H9 (cell line): Measurements from ENCODE around the gene APP. TPM values are rescaled to one million over a fixed set of nuclear protein-coding genes. Genes with fewer than 3 reads are reported as not detected.
A peak's percentile ranks its signal among the peaks of the same experiment; 100 is the strongest.

Experiments used
- DNase-seq: peaks from one replicate; pipeline ENCODE4 v3.0.0-alpha.2; 2017
- H2AFZ ChIP-seq: one replicate; pipeline ENCODE4 v1.6.1; 2013; ENCODE audit warnings: mild to moderate bottlenecking, low read length, control low read depth, moderate library complexity
- H2AK5ac ChIP-seq: 2 replicates; pipeline ENCODE4 v1.6.1; 2013; ENCODE audit warnings: low read length, control low read depth, mixed read lengths; ENCODE audit not compliant: insufficient read length
- H2BK120ac ChIP-seq: one replicate; pipeline ENCODE4 v1.6.1; 2013; ENCODE audit warnings: low read depth, mild to moderate bottlenecking, low read length, control low read depth, inconsistent platforms; ENCODE audit not compliant: poor library complexity, severe bottlenecking
- H2BK12ac ChIP-seq: 2 replicates; pipeline ENCODE4 v1.6.1; 2013; ENCODE audit warnings: low read length, control low read depth, mixed read lengths, low read depth; ENCODE audit not compliant: insufficient read length
- H2BK15ac ChIP-seq: 2 replicates; pipeline ENCODE4 v1.6.1; 2013; ENCODE audit warnings: low read depth, low read length, control low read depth
- H2BK20ac ChIP-seq: one replicate; pipeline ENCODE4 v1.6.1; 2013; ENCODE audit warnings: low read depth, mild to moderate bottlenecking, low read length, control low read depth, inconsistent platforms; ENCODE audit not compliant: poor library complexity, severe bottlenecking
- H2BK5ac ChIP-seq: 2 replicates; pipeline ENCODE4 v1.6.1; 2013; ENCODE audit warnings: low read length, control low read depth, mixed read lengths; ENCODE audit not compliant: insufficient read length
- H3K14ac ChIP-seq: 2 replicates; pipeline ENCODE4 v1.6.1; 2013; ENCODE audit warnings: low read length, control low read depth; ENCODE audit not compliant: insufficient read depth
- H3K18ac ChIP-seq: 2 replicates; pipeline ENCODE4 v1.6.1; 2013; ENCODE audit warnings: low read depth, mild to moderate bottlenecking, mixed read lengths, low read length, control low read depth; ENCODE audit not compliant: insufficient read length
- H3K23ac ChIP-seq: 2 replicates; pipeline ENCODE4 v1.6.1; 2013; ENCODE audit warnings: low read length, control low read depth, mixed read lengths, low read depth; ENCODE audit not compliant: insufficient read length
- H3K23me2 ChIP-seq: 2 replicates; pipeline ENCODE4 v1.6.1; 2013; ENCODE audit warnings: low read depth, mild to moderate bottlenecking, mixed read lengths, low read length, control low read depth; ENCODE audit not compliant: insufficient read length, poor library complexity, severe bottlenecking
- H3K27ac ChIP-seq: 2 replicates; pipeline ENCODE4 v1.5.1; 2013; ENCODE audit warnings: low read length, control low read depth, mixed read lengths, low read depth; ENCODE audit not compliant: insufficient read length
- H3K27me3 ChIP-seq: 2 replicates; pipeline ENCODE4 v1.6.1; 2013; ENCODE audit warnings: low read length, control low read depth, inconsistent platforms; ENCODE audit not compliant: insufficient read depth
- H3K4ac ChIP-seq: 2 replicates; pipeline ENCODE4 v1.6.1; 2013; ENCODE audit warnings: low read depth, mild to moderate bottlenecking, control low read depth, inconsistent platforms, low read length, moderate library complexity
- H3K4me1 ChIP-seq: 2 replicates; pipeline ENCODE4 v1.6.1; 2013; ENCODE audit warnings: low read length, control low read depth, inconsistent platforms; ENCODE audit not compliant: insufficient read depth
- H3K4me2 ChIP-seq: 2 replicates; pipeline ENCODE4 v1.6.1; 2013; ENCODE audit warnings: low read length, control low read depth, mixed read lengths; ENCODE audit not compliant: insufficient read length, insufficient read depth
- H3K56ac ChIP-seq: 2 replicates; pipeline ENCODE4 v1.6.1; 2013; ENCODE audit warnings: low read depth, mild to moderate bottlenecking, mixed read lengths, low read length, control low read depth; ENCODE audit not compliant: insufficient read length
- H3K79me1 ChIP-seq: 2 replicates; pipeline ENCODE4 v1.6.1; 2013; ENCODE audit warnings: low read depth, mild to moderate bottlenecking, moderate library complexity, low read length, control low read depth, inconsistent platforms; ENCODE audit not compliant: insufficient read depth, poor library complexity, severe bottlenecking
- H3K79me2 ChIP-seq: 2 replicates; pipeline ENCODE4 v1.6.1; 2013; ENCODE audit warnings: low read length, control low read depth, inconsistent platforms; ENCODE audit not compliant: insufficient read depth
- H3K9ac ChIP-seq: 2 replicates; pipeline ENCODE4 v1.6.1; 2013; ENCODE audit warnings: low read length, control low read depth, mixed read lengths; ENCODE audit not compliant: insufficient read length; ENCODE audit errors: extremely low read depth
- H3K9me3 ChIP-seq: one replicate; pipeline ENCODE4 v1.6.1; 2013; ENCODE audit warnings: low read depth, low read length, inconsistent platforms; ENCODE audit not compliant: control insufficient read depth
- H3T11ph ChIP-seq: one replicate; pipeline ENCODE4 v1.6.1; 2013; ENCODE audit warnings: mild to moderate bottlenecking, low read length, control low read depth, inconsistent platforms
- H4K20me1 ChIP-seq: one replicate; pipeline ENCODE4 v1.6.1; 2013; ENCODE audit not compliant: control insufficient read depth, insufficient read length, insufficient read depth
- H4K5ac ChIP-seq: 2 replicates; pipeline ENCODE4 v1.6.1; 2013; ENCODE audit warnings: low read depth, mild to moderate bottlenecking, mixed read lengths, low read length, control low read depth; ENCODE audit not compliant: insufficient read length
- H4K8ac ChIP-seq: replicated peaks from 2 replicates; pipeline ENCODE4 v1.6.1; 2013; ENCODE audit warnings: low read length, control low read depth, mixed read lengths, low read depth; ENCODE audit not compliant: insufficient read length
- H4K91ac ChIP-seq: 2 replicates; pipeline ENCODE4 v1.6.1; 2013; ENCODE audit warnings: low read depth, mild to moderate bottlenecking, moderate library complexity, mixed read lengths, low read length, control low read depth; ENCODE audit not compliant: insufficient read length
- H3K27ac Mint-ChIP-seq, 3 experiments: 2 replicates in 2 of 3; 3 replicates in 1 of 3; pipeline ENCODE4 v1.8.0; 2020 to 2021; ENCODE audit warnings: mixed read lengths in 3 of 3, mild to moderate bottlenecking in 1 of 3, moderate library complexity in 1 of 3
- H3K27me3 Mint-ChIP-seq: 2 replicates; pipeline ENCODE4 v1.8.0; 2021; ENCODE audit warnings: low read depth, mild to moderate bottlenecking, moderate library complexity, mixed read lengths
- H3K36me3 Mint-ChIP-seq, 3 experiments: 2 replicates in 2 of 3; 3 replicates in 1 of 3; pipeline ENCODE4 v1.8.0; 2020 to 2021; ENCODE audit warnings: low read depth in 3 of 3, mixed read lengths in 3 of 3; ENCODE audit not compliant: insufficient read depth in 1 of 3
- H3K4me1 Mint-ChIP-seq, 2 experiments: 2 replicates each; pipeline ENCODE4 v1.8.0; 2020; ENCODE audit warnings: mixed read lengths in 2 of 2
- H3K4me3 Mint-ChIP-seq, 2 experiments: 2 replicates in 1 of 2; 3 replicates in 1 of 2; pipeline ENCODE4 v1.8.0; 2020 to 2021; ENCODE audit warnings: mild to moderate bottlenecking in 2 of 2, mixed read lengths in 2 of 2, moderate library complexity in 1 of 2
- H3K9me3 Mint-ChIP-seq, 2 experiments: 2 replicates in 1 of 2; 3 replicates in 1 of 2; pipeline ENCODE4 v1.8.0; 2020; ENCODE audit warnings: mild to moderate bottlenecking in 2 of 2, mixed read lengths in 2 of 2, moderate library complexity in 1 of 2
- CTCF ChIP-seq: fragments of 200-600 bp; sonication (generic); conservative IDR thresholded peaks from 3 replicates; pipeline ENCODE4 v1.8.0; 2021; ENCODE audit warnings: antibody characterized with exemption, mild to moderate bottlenecking
- WGBS: extraction: QIAGEN DNeasy Blood & Tissue Kit; methylation state at CpG from one replicate; pipeline ENCODE4 v1.1.7; 2013; ENCODE audit warnings: missing lambda C conversion rate, low lambda C conversion rate, mixed read lengths; ENCODE audit not compliant: insufficient read length; ENCODE audit errors: extremely low coverage; 5-methylcytosine and 5-hydroxymethylcytosine counted together
- total RNA-seq: library from RNA; stranded (reverse); gene quantifications from 2 replicates; pipeline ENCODE4 v1.2.1, GENCODE V29; 2021

APP gene
- total RNA-seq, 1 experiment from 2014 or later: 380 TPM

DNA sequence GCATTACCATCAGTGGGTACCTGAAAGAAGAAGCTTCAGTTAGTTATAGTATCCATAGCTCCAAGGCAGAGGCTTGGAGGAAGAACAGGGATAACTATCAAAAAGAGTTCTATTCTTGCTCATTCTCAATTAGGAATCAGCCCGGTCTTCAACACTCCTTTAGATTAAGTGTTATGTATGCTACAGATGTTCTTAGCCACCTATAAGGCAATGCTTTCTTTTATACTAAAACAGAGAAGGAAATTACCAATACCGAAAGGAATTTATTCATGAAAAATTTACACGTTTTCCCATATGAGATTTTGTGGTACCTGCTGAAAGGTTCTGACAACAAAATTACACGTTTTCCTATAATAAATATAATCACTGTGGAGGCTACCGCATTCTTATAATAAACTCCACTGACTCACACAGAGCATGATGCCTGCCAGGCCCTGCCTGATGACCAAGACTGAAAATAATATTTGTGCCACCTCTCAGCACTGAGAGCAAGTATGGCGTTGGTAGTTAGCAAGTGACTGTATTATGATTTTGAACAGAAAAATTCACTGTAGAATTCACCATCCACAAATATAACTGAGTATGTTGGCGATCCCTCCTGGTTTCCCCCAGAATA, 58.3 kb downstream of the APP start:
- Histone ChIP-seq H3K14ac (no peak overlapping the region), H4K20me1 (no peaks in the 10 kb centered on the region), H3K27ac (no peak overlapping the region), H3K4me2 (no peak overlapping the region), H2BK120ac (no peak overlapping the region), H3K4ac (no peak overlapping the region), H3K79me1 (peaks cover 7% of the 10 kb centered on the region), H4K8ac (no peak overlapping the region), H3K4me1 (peaks cover 21% of the 10 kb centered on the region; the same call in 1 of the 2 replicates), H3K18ac (no peak overlapping the region), H2BK15ac (no peak overlapping the region), H3K79me2 (peaks cover 28% of the 10 kb centered on the region), H3T11ph (no peak overlapping the region), H3K23ac (no peak overlapping the region), H2BK12ac (no peak overlapping the region), H3K23me2 (no peaks in the 10 kb centered on the region), H3K56ac (no peak overlapping the region), H2BK20ac (no peak overlapping the region), H2AFZ (no peak overlapping the region), H4K91ac (no peak overlapping the region), H2AK5ac (no peak overlapping the region), H3K9me3 (no peaks in the 10 kb centered on the region), H3K9ac (no peak overlapping the region), H2BK5ac (no peak overlapping the region), H4K5ac (no peak overlapping the region), H3K27me3 (no peaks in the 10 kb centered on the region)
- Mint-ChIP-seq H3K27me3 (no peaks in the 10 kb centered on the region), H3K27ac (peak overlapping the region; percentile 73 to 85 (median 78)), H3K4me1 (peaks cover 57 to 60% of the 10 kb centered on the region in 2 experiments), H3K4me3 (no peak overlapping the region), H3K36me3 (peaks cover 20 to 24% (median 22%) of the 10 kb centered on the region in 3 experiments), H3K9me3 (no peaks in the 10 kb centered on the region)
- TF ChIP-seq CTCF: no peak
- no CpG with 5 or more reads among the region's 7 CpGs for WGBS
- no peak for DNase-seq
